BLaER1 treated with 17β-estradiol and CSF1 and Interleukin-3, amounts not matched to agents 10 nM and 100 nM (cell line): ENCODE data around the gene TRIM47.
A peak's percentile ranks its signal among the peaks of the same experiment; 100 is the strongest.

Experiments used
- H3K27ac ChIP-seq, 11 experiments: shearing (Covaris generic); formaldehyde crosslinking; 2 replicates each; pipeline ENCODE4 v1.8.1; 2022
- H3K27me3 ChIP-seq, 11 experiments: shearing (Covaris generic); formaldehyde crosslinking; 2 replicates each; pipeline ENCODE4 v1.8.1; 2022
- H3K36me3 ChIP-seq, 11 experiments: shearing (Covaris generic); formaldehyde crosslinking; 2 replicates each; pipeline ENCODE4 v1.8.1; 2022
- H3K4me1 ChIP-seq, 10 experiments: shearing (Covaris generic); formaldehyde crosslinking; 2 replicates each; pipeline ENCODE4 v1.8.1; 2022
- H3K4me2 ChIP-seq, 11 experiments: shearing (Covaris generic); formaldehyde crosslinking; 2 replicates each; pipeline ENCODE4 v1.8.1; 2022
- H3K4me3 ChIP-seq, 10 experiments: shearing (Covaris generic); formaldehyde crosslinking; 2 replicates each; pipeline ENCODE4 v1.8.1; 2022
- H3K9ac ChIP-seq, 11 experiments: shearing (Covaris generic); formaldehyde crosslinking; 2 replicates each; pipeline ENCODE4 v1.8.1; 2022
- H3K9me3 ChIP-seq, 11 experiments: shearing (Covaris generic); formaldehyde crosslinking; replicated peaks in 1 of 11; 2 replicates each; pipeline ENCODE4 v1.8.1; 2022
- H4K20me1 ChIP-seq, 11 experiments: shearing (Covaris generic); formaldehyde crosslinking; 2 replicates each; pipeline ENCODE4 v1.8.1; 2022
- Cebpa-rat ChIP-seq, 11 experiments: shearing (Covaris generic); IDR thresholded peaks; 2 replicates each; pipeline ENCODE4 v1.8.1; 2022

Gene TRIM47

GRCh38 chr17:75827308-75828075 lies 50.9 kb downstream of the TRIM47 start:
- Histone ChIP-seq H3K27ac (peak overlapping the region in 10 of 11 experiments; percentile 26 to 80 (median 68); a peak in 18 of 22 replicates), H3K4me3 (peak overlapping the region in 3 of 10 experiments; percentile 9 to 36 (median 22); a peak in 5 of 20 replicates)
- no peak for TF ChIP-seq Cebpa-rat (IDR thresholded peaks at IDR 0.05)

GRCh38 chr17:75826561-75827307 lies 51.6 kb downstream of the TRIM47 start:
- Histone ChIP-seq H3K36me3 (peaks cover 69 to 96% (median 81%) of the 10 kb centered on the region in 11 experiments), H3K27me3 (no peaks in the 10 kb centered on the region), H3K9me3 (no peaks in the 10 kb centered on the region), H3K4me2 (peak overlapping the region; percentile 57 to 88 (median 78); a peak in 21 of 22 replicates), H3K4me1 (peaks cover 38 to 62% (median 53%) of the 10 kb centered on the region in 10 experiments), H3K9ac (peak overlapping the region; percentile 5 to 74 (median 66); a peak in 20 of 22 replicates), H4K20me1 (peaks cover 13 to 97% (median 46%) of the 10 kb centered on the region in 11 experiments; a peak in 19 of 22 replicates), H3K27ac (peak overlapping the region in 10 of 11 experiments; percentile 26 to 80 (median 68); a peak in 18 of 22 replicates), H3K4me3 (peak overlapping the region in 1 of 10 experiments; percentile 9; a peak in 2 of 20 replicates)
- no peak for TF ChIP-seq Cebpa-rat (IDR thresholded peaks at IDR 0.05)

More at GRCh38 chr17:75827308-75828075, 50.9 kb downstream of the TRIM47 start:
- peaks cover 46 to 66% (median 59%) of the 10 kb centered on the region in 10 experiments for H3K4me1 ChIP-seq
- no peaks in the 10 kb centered on the region for H3K27me3 ChIP-seq
- peak overlapping the region; percentile 5 to 74 (median 66); a peak in 21 of 22 replicates for H3K9ac ChIP-seq
- peaks cover 62 to 96% (median 74%) of the 10 kb centered on the region in 11 experiments for H3K36me3 ChIP-seq
- no peaks in the 10 kb centered on the region for H3K9me3 ChIP-seq
- peaks cover 7 to 97% (median 45%) of the 10 kb centered on the region in 11 experiments; a peak in 19 of 22 replicates for H4K20me1 ChIP-seq
- H3K4me2 ChIP-seq: peak overlapping the region; percentile 57 to 88 (median 78)

GRCh38 chr17:75825748-75826370 lies 52.5 kb downstream of the TRIM47 start:
- no peaks in the 10 kb centered on the region for H3K27me3 ChIP-seq
- peak overlapping the region in 7 of 11 experiments; percentile 3 to 38 (median 27); a peak in 4 of 22 replicates for H3K9ac ChIP-seq
- H3K36me3 ChIP-seq: peaks cover 75 to 97% (median 87%) of the 10 kb centered on the region in 11 experiments
- no peak overlapping the region for H3K4me3 ChIP-seq
- H3K27ac ChIP-seq: peak overlapping the region in 5 of 11 experiments; percentile 4 to 71 (median 21); a peak in 7 of 22 replicates
- no peaks in the 10 kb centered on the region for H3K9me3 ChIP-seq
- no peak for TF ChIP-seq Cebpa-rat (IDR thresholded peaks at IDR 0.05)
- peak overlapping the region in 5 of 11 experiments; percentile 29 to 88 (median 78); a peak in 7 of 22 replicates for H3K4me2 ChIP-seq
- peaks cover 16 to 99% (median 54%) of the 10 kb centered on the region in 11 experiments; a peak in 19 of 22 replicates for H4K20me1 ChIP-seq
- peaks cover 35 to 58% (median 49%) of the 10 kb centered on the region in 10 experiments for H3K4me1 ChIP-seq

GRCh38 chr17:75825149-75825552 lies 53.2 kb downstream of the TRIM47 start:
- Histone ChIP-seq H3K27ac (peak overlapping the region in 3 of 11 experiments; percentile 4 to 73 (median 60); a peak in 2 of 22 replicates), H3K9me3 (no peaks in the 10 kb centered on the region), H3K4me3 (no peak overlapping the region), H3K9ac (peak overlapping the region in 5 of 11 experiments; percentile 27 to 77 (median 54); a peak in 6 of 22 replicates), H3K36me3 (peaks cover 75 to 97% (median 87%) of the 10 kb centered on the region in 11 experiments), H3K4me1 (peaks cover 31 to 55% (median 47%) of the 10 kb centered on the region in 10 experiments), H3K4me2 (peak overlapping the region in 3 of 11 experiments; percentile 37 to 74 (median 74); a peak in 3 of 22 replicates), H4K20me1 (peaks cover 16 to 99% (median 53%) of the 10 kb centered on the region in 11 experiments; a peak in 19 of 22 replicates), H3K27me3 (no peaks in the 10 kb centered on the region)
- TF ChIP-seq Cebpa-rat (IDR thresholded peaks at IDR 0.05): no peak

DNA sequence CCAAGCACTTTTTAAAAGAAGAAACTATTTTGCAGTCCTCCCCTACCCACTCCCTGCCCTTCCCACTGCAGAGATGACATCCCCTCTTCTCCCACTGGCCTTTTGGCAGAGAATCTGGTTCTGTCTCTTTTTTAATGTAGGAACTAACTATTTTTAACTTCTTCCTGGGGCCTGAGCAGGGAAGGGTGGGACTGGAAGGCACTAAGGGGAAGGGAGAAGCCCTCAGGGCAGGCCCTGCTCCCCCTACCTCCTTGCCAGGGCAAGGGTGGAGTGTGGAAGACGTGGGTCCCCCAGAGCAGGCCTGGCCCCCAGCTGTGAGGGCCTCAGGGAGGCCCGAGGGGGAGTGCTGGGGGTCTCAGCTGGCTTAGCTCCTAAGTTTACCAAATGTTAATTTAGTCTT lies 53.7 kb downstream of the TRIM47 start:
- Histone ChIP-seq H3K4me1 (peaks cover 31 to 55% (median 44%) of the 10 kb centered on the region in 10 experiments), H3K9ac (peak overlapping the region in 8 of 11 experiments; percentile 27 to 77 (median 42); a peak in 9 of 22 replicates), H3K9me3 (no peaks in the 10 kb centered on the region), H3K27me3 (no peaks in the 10 kb centered on the region), H3K27ac (peak overlapping the region in 5 of 11 experiments; percentile 4 to 73 (median 37); a peak in 7 of 22 replicates), H4K20me1 (peaks cover 16 to 99% (median 53%) of the 10 kb centered on the region in 11 experiments; a peak in 19 of 22 replicates), H3K36me3 (peaks cover 75 to 97% (median 87%) of the 10 kb centered on the region in 11 experiments), H3K4me2 (peak overlapping the region in 4 of 11 experiments; percentile 12 to 74 (median 56); a peak in 6 of 22 replicates), H3K4me3 (no peak overlapping the region)
- no peak for TF ChIP-seq Cebpa-rat (IDR thresholded peaks at IDR 0.05)
